Gastroesophageal sphincter (tissue), 4 donors: ENCODE results near the gene HSBP1. TPM values are rescaled to one million over a fixed set of nuclear protein-coding genes. Genes with fewer than 3 reads are reported as not detected.

Source experiments
- ATAC-seq: fragments of 150-250 bp; one replicate; pipeline ENCODE4 v1.9.1; 2016; ENCODE audit warnings: mild to moderate bottlenecking, moderate library complexity
- H3K27ac ChIP-seq, 4 donors: fragments of 200-600 bp; sonication (generic) in 3 of 4; 1 replicate in 3 of 4; 2 replicates in 1 of 4; pipeline ENCODE4 v1.5.1; 2016 to 2019
- H3K27me3 ChIP-seq: fragments of 200-600 bp; sonication (generic); one replicate; pipeline ENCODE4 v1.5.1; 2019
- H3K36me3 ChIP-seq, 2 donors: fragments of 200-600 bp; sonication (generic); one replicate each; pipeline ENCODE4 v1.5.1; 2019; ENCODE audit warnings: control low read depth in 1 of 2
- H3K4me1 ChIP-seq, 3 donors: fragments of 200-600 bp; sonication (generic); 1 replicate in 2 of 3; 2 replicates in 1 of 3; pipeline ENCODE4 v1.5.1; 2016 to 2019; ENCODE audit warnings: control low read depth in 2 of 3
- H3K4me3 ChIP-seq, 2 donors: fragments of 200-600 bp; sonication (generic); one replicate each; pipeline ENCODE4 v1.5.1; 2019; ENCODE audit warnings: mild to moderate bottlenecking in 1 of 2, moderate library complexity in 1 of 2
- H3K9me3 ChIP-seq, 3 donors: fragments of 200-600 bp; sonication (generic); one replicate each; pipeline ENCODE4 v1.5.1; 2017 to 2019; ENCODE audit warnings: control low read depth in 2 of 3
- CTCF ChIP-seq, 4 experiments: fragments of 200-600 bp in 2 of 4; fragments of 450-650 bp in 2 of 4; sonication (generic) in 1 of 4; IDR thresholded peaks; one replicate each; pipeline ENCODE4 v1.5.1; 2017 to 2019; ENCODE audit warnings: antibody characterized with exemption in 4 of 4, mild to moderate bottlenecking in 2 of 4, moderate library complexity in 2 of 4
- EP300 ChIP-seq: sonication (generic); formaldehyde crosslinking; IDR thresholded peaks from one replicate; pipeline ENCODE4 v1.6.1; 2017; ENCODE audit warnings: antibody characterized with exemption, mild to moderate bottlenecking
- POLR2A ChIP-seq, 2 donors: fragments of 450-650 bp; IDR thresholded peaks; one replicate each; pipeline ENCODE4 v1.6.1; 2017; ENCODE audit warnings: antibody characterized with exemption in 2 of 2, mild to moderate bottlenecking in 2 of 2, moderate library complexity in 1 of 2
- POLR2AphosphoS5 ChIP-seq: sonication (generic); formaldehyde crosslinking; IDR thresholded peaks from one replicate; pipeline ENCODE4 v1.6.1; 2017; ENCODE audit warnings: antibody characterized with exemption
- WGBS, 2 donors: methylation state at CpG; one replicate each; pipeline ENCODE4 v1.1.5; 2018; ENCODE audit warnings: low coverage in 1 of 2; 5-methylcytosine and 5-hydroxymethylcytosine counted together
- total RNA-seq, 4 donors: library from RNA; depleted of rRNA; stranded (reverse); fragments of >200 nt; gene quantifications; one replicate each; pipeline ENCODE4 v1.1.0, GENCODE V29; 2016

The HSBP1 gene
- total RNA-seq, 4 donors from 2014 or later, result 9.8 to 66.0 (median 19.3) TPM

- 86 to 100% methylated on average over 2 to 9 of the region's 12 CpGs for WGBS, 2 donors
- Histone ChIP-seq H3K27ac (no peak overlapping the region), H3K4me3 (no peak overlapping the region), H3K36me3 (peaks cover 0 to 14% of the 10 kb centered on the region in 2 donors), H3K27me3 (no peaks in the 10 kb centered on the region), H3K9me3 (no peaks in the 10 kb centered on the region), H3K4me1 (peaks cover 0 to 35% (median 3%) of the 10 kb centered on the region in 3 donors)
- no peak for TF ChIP-seq EP300
- no peak for TF ChIP-seq CTCF (IDR thresholded peaks at IDR 0.05)
- no peak for TF ChIP-seq POLR2AphosphoS5
- TF ChIP-seq POLR2A (IDR thresholded peaks at IDR 0.05), result no peak
- ATAC-seq, result no peak
Observed at GRCh38 chr16:83817022-83817421, 9.2 kb downstream of the HSBP1 start.

- Histone ChIP-seq H3K27ac (no peak overlapping the region), H3K9me3 (no peaks in the 10 kb centered on the region)
- TF ChIP-seq POLR2A (IDR thresholded peaks at IDR 0.05) (no peak), CTCF (IDR thresholded peaks at IDR 0.05) (no peak), POLR2AphosphoS5 (no peak), EP300 (no peak)
Observed at GRCh38 chr16:83818276-83818675, 10.5 kb downstream of the HSBP1 start.

GRCh38 chr16:83819361-83819760 is 11.6 kb downstream of the HSBP1 start:
- Histone ChIP-seq H3K9me3 (no peaks in the 10 kb centered on the region), H3K36me3 (no peaks in the 10 kb centered on the region), H3K27me3 (no peaks in the 10 kb centered on the region), H3K4me1 (peaks cover 0 to 13% (median 0%) of the 10 kb centered on the region in 3 donors), H3K4me3 (no peak overlapping the region), H3K27ac (no peak overlapping the region)
- TF ChIP-seq EP300 (no peak), POLR2AphosphoS5 (no peak), CTCF (IDR thresholded peaks at IDR 0.05) (no peak), POLR2A (IDR thresholded peaks at IDR 0.05) (no peak)
- WGBS, 2 donors, result 58 to 78% methylated on average over 8 of the region's 8 CpGs
- no peak for ATAC-seq

More at GRCh38 chr16:83818276-83818675, 10.5 kb downstream of the HSBP1 start:
- no peak overlapping the region for H3K4me3 ChIP-seq
- ATAC-seq, result no peak
- peaks cover 0 to 3% of the 10 kb centered on the region in 2 donors for H3K36me3 ChIP-seq
- no peaks in the 10 kb centered on the region for H3K27me3 ChIP-seq
- H3K4me1 ChIP-seq, result peaks cover 0 to 24% (median 3%) of the 10 kb centered on the region in 3 donors
- 61 to 76% methylated on average over 4 to 5 of the region's 5 CpGs for WGBS, 2 donors

GRCh38 chr16:83826146-83826913 is 18.6 kb downstream of the HSBP1 start:
- no peaks in the 10 kb centered on the region for H3K36me3 ChIP-seq
- no peak overlapping the region for H3K27ac ChIP-seq
- H3K4me1 ChIP-seq, result peaks cover 0 to 12% (median 2%) of the 10 kb centered on the region in 3 donors
- H3K27me3 ChIP-seq, result no peaks in the 10 kb centered on the region
- peak; percentile 93 for ATAC-seq
- TF ChIP-seq CTCF (IDR thresholded peaks at IDR 0.05) (peak; percentile 89 to 94 (median 92)), POLR2A (IDR thresholded peaks at IDR 0.05) (no peak), POLR2AphosphoS5 (peak; percentile 92)
- H3K4me3 ChIP-seq, result no peak overlapping the region
- 36 to 41% methylated on average over 11 to 20 of the region's 21 CpGs for WGBS, 2 donors
- H3K9me3 ChIP-seq, result no peaks in the 10 kb centered on the region
